Activated CD4-positive, alpha-beta T cell treated with anti-CD3 and anti-CD28 coated beads for 24 hours (primary cell): Measurements from ENCODE around the gene GATA5.

Experiments used
- DNase-seq, 2 donors: peaks; one replicate each; pipeline ENCODE4 v3.0.0-alpha.2; 2020; ENCODE audit warnings: low read depth in 2 of 2

Gene GATA5

DNA sequence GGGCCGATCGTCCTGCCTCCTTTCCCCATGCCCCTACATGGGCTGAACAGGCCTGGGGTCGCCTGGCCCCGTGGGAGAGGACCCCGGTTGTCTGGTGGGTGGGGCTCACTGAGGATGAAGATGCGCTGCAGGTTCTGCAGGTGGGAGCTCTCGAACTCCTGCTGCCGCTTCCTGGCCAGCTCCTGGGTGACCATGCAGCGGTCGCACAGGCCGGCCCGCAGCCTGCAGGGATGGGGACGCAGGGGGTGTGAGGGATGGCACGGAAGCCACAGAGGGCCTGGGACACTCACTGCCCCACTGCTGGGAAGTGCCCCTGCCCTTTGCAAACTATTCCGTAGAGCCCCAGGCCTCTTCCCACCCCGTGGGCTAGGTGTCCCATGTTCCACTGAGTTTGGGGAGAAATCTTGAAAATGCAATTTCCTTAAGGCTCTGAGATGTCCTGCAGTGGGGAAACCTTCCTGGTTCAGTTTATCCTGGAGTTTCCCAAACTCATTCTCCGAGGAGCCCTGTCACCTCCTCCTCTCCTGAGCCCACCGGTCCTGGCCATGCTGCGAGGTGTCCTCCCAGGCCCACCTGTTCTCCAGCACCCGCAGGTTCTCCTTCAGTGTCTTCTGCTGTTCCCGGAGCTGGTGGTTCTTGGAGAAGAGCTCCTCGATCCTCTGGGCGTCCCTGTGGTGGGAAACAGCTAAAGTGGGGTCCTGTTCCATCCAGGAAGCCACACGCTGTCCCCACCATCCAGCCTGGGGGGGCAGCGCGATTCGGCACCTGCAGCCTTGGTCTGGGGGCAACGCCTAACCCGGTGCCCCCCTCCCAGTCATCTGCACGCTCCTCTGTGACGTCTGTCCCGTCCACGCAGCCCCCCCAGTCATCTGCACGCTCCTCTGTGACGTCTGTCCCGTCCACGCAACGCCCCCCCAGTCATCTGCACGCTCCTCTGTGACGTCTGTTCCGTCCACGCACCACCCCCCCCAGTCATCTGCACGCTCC is 58.9 kb downstream of the GATA5 start:
- DNase-seq, result no peak

DNA sequence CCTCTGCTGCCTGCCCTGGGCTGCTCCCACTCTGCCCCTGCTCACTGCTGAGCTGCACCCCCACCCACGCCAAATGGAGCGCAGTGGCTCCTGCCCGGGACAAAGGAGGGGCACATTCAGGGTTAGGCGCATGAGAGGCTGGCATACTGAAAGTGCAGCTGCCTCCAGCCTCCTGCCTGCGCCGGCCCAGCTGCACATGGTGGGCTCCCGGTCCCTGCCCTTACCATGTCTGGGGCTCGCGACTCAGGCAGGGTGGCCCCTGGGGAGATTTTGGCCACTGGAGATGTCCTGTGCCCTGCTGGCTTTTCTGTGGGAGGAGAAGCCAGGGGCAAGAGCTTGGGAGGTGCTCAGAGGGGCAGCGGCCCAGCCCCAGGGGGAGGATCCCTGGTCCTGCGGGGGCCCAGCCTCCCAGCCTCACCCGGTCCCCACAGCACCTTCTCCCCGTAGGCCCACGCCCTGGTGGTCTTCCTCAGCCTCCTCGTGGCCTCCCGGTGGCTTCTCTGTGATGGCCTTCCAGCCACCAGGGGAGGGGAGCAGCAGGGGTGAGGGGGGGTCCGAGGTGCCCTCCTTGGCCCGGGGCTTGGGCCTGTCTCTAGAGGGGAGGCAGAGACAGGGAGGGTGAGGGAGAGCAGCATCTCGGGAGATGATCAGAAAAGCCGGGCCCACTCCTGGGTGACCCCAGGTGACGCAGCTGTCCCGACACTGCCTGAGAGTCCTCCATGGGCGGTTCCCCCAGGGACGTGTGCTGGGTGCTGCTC is 60.3 kb downstream of the GATA5 start:
- DNase-seq, result no peak

DNA sequence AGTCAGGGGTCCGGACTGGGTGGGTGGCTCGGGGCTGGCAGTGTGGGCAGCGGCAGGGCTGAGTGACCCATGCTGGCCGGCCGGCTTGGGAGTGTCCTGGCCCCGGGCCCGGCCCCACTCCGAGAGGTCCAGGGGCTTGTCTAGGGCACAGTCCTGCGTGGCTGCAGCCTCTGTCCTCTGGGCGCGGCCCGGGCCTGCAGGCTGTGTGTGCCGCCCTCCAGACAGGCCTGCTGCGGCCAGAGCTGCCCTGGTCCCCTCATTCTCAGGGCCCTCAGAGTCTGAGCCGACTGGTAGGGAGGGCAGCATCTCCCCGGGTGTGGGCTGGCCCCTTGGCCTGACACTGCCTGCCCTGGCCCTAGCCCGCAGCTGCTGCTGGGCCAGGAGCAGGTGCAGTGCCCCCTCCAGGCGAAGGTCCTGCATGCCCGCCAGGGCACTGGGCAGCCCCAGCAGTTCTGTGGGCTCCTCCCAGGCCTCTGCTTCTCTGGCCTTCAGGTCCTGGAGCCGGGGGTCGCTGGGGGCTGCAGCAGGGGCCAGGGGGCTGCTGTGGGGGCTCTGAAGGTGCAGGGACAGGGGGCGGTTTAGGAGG is 61.8 kb downstream of the GATA5 start:
- DNase-seq, result no peak
